ENCODE measurements around the gene PRR23E.

Gene PRR23E

GRCh38 chr3:127222664-127223063 lies 29.7 kb downstream of the PRR23E start:
- no peak for TF ChIP-seq RAD21 (IDR thresholded peaks at IDR 0.05; ENCODE audit: low read depth)
- TF ChIP-seq USF1 (IDR thresholded peaks at IDR 0.05), result peak; percentile 50; the same call in 1 of the 2 replicates
- TF ChIP-seq ZBTB7A (IDR thresholded peaks at IDR 0.05; ENCODE audit: low read depth), result no peak

- no peak for TF ChIP-seq TCF12 (IDR thresholded peaks at IDR 0.05; ENCODE audit: low read depth)
- no peak for TF ChIP-seq ZBTB7A (IDR thresholded peaks at IDR 0.05; ENCODE audit: low read depth)
- TF ChIP-seq NFIC (IDR thresholded peaks at IDR 0.05), result no peak
- TF ChIP-seq EGR1 (IDR thresholded peaks at IDR 0.05), result no peak
- no peak for TF ChIP-seq TAF1 (IDR thresholded peaks at IDR 0.05; ENCODE audit: low read depth)
- no peak for TF ChIP-seq CEBPB (IDR thresholded peaks at IDR 0.05)
- TF ChIP-seq USF1 (IDR thresholded peaks at IDR 0.05), result no peak
- TF ChIP-seq, protein P1, sequence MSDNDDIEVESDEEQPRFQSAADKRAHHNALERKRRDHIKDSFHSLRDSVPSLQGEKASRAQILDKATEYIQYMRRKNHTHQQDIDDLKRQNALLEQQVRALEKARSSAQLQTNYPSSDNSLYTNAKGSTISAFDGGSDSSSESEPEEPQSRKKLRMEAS (IDR thresholded peaks at IDR 0.05), result no peak
- TF ChIP-seq RAD21 (IDR thresholded peaks at IDR 0.05; ENCODE audit: low read depth), result no peak
- no peak for TF ChIP-seq YY1 (IDR thresholded peaks at IDR 0.05; ENCODE audit: low read depth)
- TF ChIP-seq REST (IDR thresholded peaks at IDR 0.05; ENCODE audit: low read depth), result no peak
- TF ChIP-seq FOXM1 (IDR thresholded peaks at IDR 0.05; ENCODE audit: borderline replicate concordance, low read depth), result no peak
Observed at GRCh38 chr3:127224118-127224517, 31.2 kb downstream of the PRR23E start.

GRCh38 chr3:127226457-127226856 lies 33.5 kb downstream of the PRR23E start:
- TF ChIP-seq, protein P1 (IDR thresholded peaks at IDR 0.05), result no peak
- TF ChIP-seq FOXM1 (IDR thresholded peaks at IDR 0.05; ENCODE audit: borderline replicate concordance, low read depth) (no peak), TEAD4 (IDR thresholded peaks at IDR 0.05) (no peak), ZBTB7A (IDR thresholded peaks at IDR 0.05; ENCODE audit: low read depth) (no peak), TAF1 (IDR thresholded peaks at IDR 0.05; ENCODE audit: low read depth) (no peak), CEBPB (IDR thresholded peaks at IDR 0.05) (no peak), NFIC (IDR thresholded peaks at IDR 0.05) (no peak), CREB1 (IDR thresholded peaks at IDR 0.05; ENCODE audit: low read depth) (no peak), EP300 (IDR thresholded peaks at IDR 0.05; ENCODE audit: borderline replicate concordance) (no peak), EGR1 (IDR thresholded peaks at IDR 0.05) (no peak), RAD21 (IDR thresholded peaks at IDR 0.05; ENCODE audit: low read depth) (no peak), USF1 (IDR thresholded peaks at IDR 0.05) (no peak), TCF12 (IDR thresholded peaks at IDR 0.05; ENCODE audit: low read depth) (no peak), REST (IDR thresholded peaks at IDR 0.05; ENCODE audit: low read depth) (no peak), YY1 (IDR thresholded peaks at IDR 0.05; ENCODE audit: low read depth) (no peak)

DNA sequence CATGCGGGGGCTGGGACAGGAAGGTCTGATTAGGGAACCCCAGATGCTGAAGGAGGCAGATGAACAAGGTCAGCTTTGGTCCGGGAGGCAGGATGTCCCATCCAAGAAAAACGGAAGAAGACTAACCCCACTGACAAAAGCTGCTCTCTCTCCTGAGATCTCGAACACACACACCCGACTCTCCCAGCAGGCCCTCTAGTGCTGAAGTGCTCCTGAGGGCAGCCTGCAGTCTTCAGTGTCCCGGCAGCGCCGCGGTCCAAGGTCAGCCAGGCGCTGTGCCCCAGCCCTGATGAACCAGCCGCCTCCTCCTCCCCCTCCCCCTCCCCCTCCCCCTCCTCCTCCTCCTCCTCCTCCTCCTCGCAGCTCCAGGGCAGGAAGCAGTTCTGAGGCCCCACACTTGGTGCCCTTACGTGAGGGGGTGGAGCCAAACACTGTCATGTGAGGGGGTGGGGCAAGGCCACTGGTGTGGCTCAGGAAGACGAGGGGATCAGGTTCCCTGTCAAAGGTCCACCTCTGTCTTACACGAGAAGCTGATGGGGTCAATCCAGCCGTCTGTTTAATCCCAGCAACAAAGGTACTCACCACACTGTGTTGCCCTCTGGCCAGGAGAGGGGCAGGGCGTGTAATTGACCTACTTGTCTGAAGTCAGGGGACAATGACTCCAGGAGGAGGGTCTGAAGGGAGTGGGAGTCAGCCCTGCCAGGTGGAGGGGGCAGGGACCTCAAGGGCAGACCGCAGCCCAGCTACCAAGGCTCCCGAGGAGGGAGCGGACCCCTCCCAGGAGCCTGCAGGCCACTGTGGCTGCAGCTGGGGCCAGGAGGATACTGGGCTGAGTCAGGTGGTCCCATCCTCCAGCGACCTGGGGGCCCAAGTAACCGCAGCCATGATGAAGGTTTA lies 34.3 kb downstream of the PRR23E start:
- TF ChIP-seq TEAD4 (IDR thresholded peaks at IDR 0.05) (no peak), ZBTB7A (IDR thresholded peaks at IDR 0.05; ENCODE audit: low read depth) (no peak), EP300 (IDR thresholded peaks at IDR 0.05; ENCODE audit: borderline replicate concordance) (no peak), RAD21 (IDR thresholded peaks at IDR 0.05; ENCODE audit: low read depth) (no peak), TCF12 (IDR thresholded peaks at IDR 0.05; ENCODE audit: low read depth) (no peak), FOXM1 (IDR thresholded peaks at IDR 0.05; ENCODE audit: borderline replicate concordance, low read depth) (no peak), CREB1 (IDR thresholded peaks at IDR 0.05; ENCODE audit: low read depth) (no peak), USF1 (IDR thresholded peaks at IDR 0.05) (peak; percentile 74)

DNA sequence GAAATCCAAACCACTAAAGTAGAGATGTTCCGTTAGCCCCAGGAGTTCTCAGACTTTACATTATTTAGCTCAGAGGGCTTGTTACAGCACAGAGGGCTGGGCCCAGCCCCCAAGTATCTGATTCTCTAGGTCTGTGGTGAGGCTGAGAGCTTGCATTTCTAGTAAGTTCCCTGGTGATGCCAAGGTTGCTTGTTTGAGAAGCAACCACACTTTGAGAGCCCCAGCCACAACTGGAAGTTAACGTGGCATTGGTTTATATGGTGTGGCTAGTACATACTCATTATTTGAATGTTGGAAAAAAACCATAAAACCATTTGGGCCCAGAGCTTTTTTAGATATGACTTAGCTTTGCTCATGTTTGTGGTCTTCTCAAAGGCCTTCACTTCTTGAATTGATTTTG lies 35.9 kb downstream of the PRR23E start:
- no peak for TF ChIP-seq EP300 (IDR thresholded peaks at IDR 0.05; ENCODE audit: borderline replicate concordance)
- TF ChIP-seq NFIC (IDR thresholded peaks at IDR 0.05), result no peak
- no peak for TF ChIP-seq EGR1 (IDR thresholded peaks at IDR 0.05)
